ENCODE data around the gene PHLDA3. TPM values are rescaled to one million over a fixed set of nuclear protein-coding genes. Genes with fewer than 3 reads are reported as not detected.

The PHLDA3 gene
- total RNA-seq, 2 experiments from 2014 or later, result 2.2 to 3.5 TPM

- no peaks in the 10 kb centered on the region for H3K9me3 Mint-ChIP-seq (ENCODE audit: low read depth)
- CTCF ChIA-PET, result interaction anchor here (0.6 to 5.5 kb wide), 14 partner anchors 12 to 98 kb away, joined by 3 to 75 read pairs (median 8); partner anchors contain the start of genes CSRP1 and PHLDA3
- DNase-seq (no peak), ATAC-seq (no peak)
- H3K27ac Mint-ChIP-seq, result no peak overlapping the region
- no peak overlapping the region for H3K4me3 Mint-ChIP-seq
- H3K36me3 Mint-ChIP-seq (ENCODE audit: low read depth), result no peaks in the 10 kb centered on the region
- POLR2A ChIA-PET, result interaction anchor here (0.6 kb wide), 1 partner anchor 8 kb away, joined by 4 read pairs; no protein-coding TSS in a partner anchor
- intact Hi-C loops (cut with DNase I, micrococcal nuclease), result loop anchor here (1.0 kb wide), 2 partner anchors 32 to 64 kb away; no protein-coding TSS in a partner anchor
- H3K4me1 Mint-ChIP-seq, result peaks cover 18% of the 10 kb centered on the region
- H3K27me3 Mint-ChIP-seq, result peaks cover 10% of the 10 kb centered on the region
These were observed 20.0 kb downstream of the PHLDA3 start for GRCh38 chr1:201448990-201449389.

- CTCF ChIA-PET, result interaction anchor here (0.6 to 5.5 kb wide), 26 partner anchors 9 to 715 kb away, joined by 3 to 75 read pairs (median 4); partner anchors contain the start of genes CSRP1 and PHLDA3
- Mint-ChIP-seq H3K27ac (no peak overlapping the region), H3K36me3 (ENCODE audit: low read depth) (no peaks in the 10 kb centered on the region), H3K9me3 (ENCODE audit: low read depth) (no peaks in the 10 kb centered on the region), H3K4me3 (no peak overlapping the region), H3K27me3 (peaks cover 9% of the 10 kb centered on the region), H3K4me1 (peaks cover 11% of the 10 kb centered on the region)
- intact Hi-C loops (cut with DNase I, micrococcal nuclease), result loop anchor here (1.0 kb wide), 2 partner anchors 33 to 65 kb away; no protein-coding TSS in a partner anchor
- POLR2A ChIA-PET, result interaction anchor here (0.5 kb wide), 1 partner anchor 35 kb away, joined by 3 read pairs; no protein-coding TSS in a partner anchor
- peak; percentile 85 for DNase-seq
- ATAC-seq, result peak; percentile 98
These were observed 20.8 kb downstream of the PHLDA3 start for GRCh38 chr1:201447903-201448871.

- no peaks in the 10 kb centered on the region for H3K9me3 Mint-ChIP-seq (ENCODE audit: low read depth)
- ATAC-seq, result no peak
- no peak for DNase-seq
- intact Hi-C loops (cut with DNase I, micrococcal nuclease), result no loop called here
- H3K27me3 Mint-ChIP-seq, result no peaks in the 10 kb centered on the region
- H3K4me3 Mint-ChIP-seq, result no peak overlapping the region
- H3K36me3 Mint-ChIP-seq (ENCODE audit: low read depth), result no peaks in the 10 kb centered on the region
- H3K27ac Mint-ChIP-seq, result no peak overlapping the region
- ChIA-PET POLR2A (no interaction called here), CTCF (interaction anchor here (1.0 to 5.5 kb wide), 4 partner anchors 36 to 69 kb away, joined by 5 to 75 read pairs (median 36); no protein-coding TSS in a partner anchor)
- peaks cover 7% of the 10 kb centered on the region for H3K4me1 Mint-ChIP-seq
These were observed 23.7 kb downstream of the PHLDA3 start for GRCh38 chr1:201445310-201445709.

GRCh38 chr1:201444792-201445191 is 24.2 kb downstream of the PHLDA3 start:
- Mint-ChIP-seq H3K4me1 (peaks cover 7% of the 10 kb centered on the region), H3K27me3 (peaks cover under 1% of the 10 kb centered on the region), H3K27ac (no peak overlapping the region), H3K36me3 (ENCODE audit: low read depth) (peaks cover 1% of the 10 kb centered on the region), H3K4me3 (no peak overlapping the region), H3K9me3 (ENCODE audit: low read depth) (no peaks in the 10 kb centered on the region)
- CTCF ChIA-PET, result interaction anchor here (0.8 to 1.1 kb wide), 3 partner anchors 9 to 69 kb away, joined by 3 to 6 read pairs (median 5); no protein-coding TSS in a partner anchor
- ATAC-seq (no peak), DNase-seq (no peak)
- POLR2A ChIA-PET, result no interaction called here
- intact Hi-C loops (cut with DNase I, micrococcal nuclease), result no loop called here

- CTCF ChIA-PET, result no interaction called here
- no peak for ATAC-seq
- DNase-seq, result no peak
- POLR2A ChIA-PET, result interaction anchor here (0.8 kb wide), 1 partner anchor 736 kb away, joined by 8 read pairs; no protein-coding TSS in a partner anchor
- Mint-ChIP-seq H3K9me3 (ENCODE audit: low read depth) (no peaks in the 10 kb centered on the region), H3K36me3 (ENCODE audit: low read depth) (peaks cover 2% of the 10 kb centered on the region), H3K27me3 (peaks cover 3% of the 10 kb centered on the region), H3K4me1 (peaks cover 7% of the 10 kb centered on the region), H3K4me3 (no peak overlapping the region), H3K27ac (no peak overlapping the region)
- intact Hi-C loops (cut with DNase I, micrococcal nuclease), result no loop called here
These were observed 25.2 kb downstream of the PHLDA3 start for GRCh38 chr1:201443747-201444146.

- H3K4me3 Mint-ChIP-seq, result no peak overlapping the region
- DNase-seq (no peak), ATAC-seq (no peak)
- peaks cover 6% of the 10 kb centered on the region for H3K4me1 Mint-ChIP-seq
- H3K27ac Mint-ChIP-seq, result no peak overlapping the region
- intact Hi-C loops (cut with DNase I, micrococcal nuclease), result no loop called here
- ChIA-PET CTCF (interaction anchor here (0.6 to 2.9 kb wide), 5 partner anchors 11 to 455 kb away, joined by 4 to 27 read pairs (median 19); no protein-coding TSS in a partner anchor), POLR2A (no interaction called here)
- H3K9me3 Mint-ChIP-seq (ENCODE audit: low read depth), result no peaks in the 10 kb centered on the region
- H3K36me3 Mint-ChIP-seq (ENCODE audit: low read depth), result peaks cover 2% of the 10 kb centered on the region
- peaks cover 8% of the 10 kb centered on the region for H3K27me3 Mint-ChIP-seq
These were observed 32.0 kb downstream of the PHLDA3 start for GRCh38 chr1:201436969-201437368.

- ChIA-PET POLR2A (no interaction called here), CTCF (interaction anchor here (0.6 to 2.9 kb wide), 15 partner anchors 10 to 454 kb away, joined by 3 to 27 read pairs (median 6); partner anchors contain the start of gene CSRP1)
- DNase-seq, result no peak
- no peak overlapping the region for H3K4me3 Mint-ChIP-seq
- H3K36me3 Mint-ChIP-seq (ENCODE audit: low read depth), result peaks cover 2% of the 10 kb centered on the region
- intact Hi-C loops (cut with DNase I, micrococcal nuclease), result no loop called here
- H3K9me3 Mint-ChIP-seq (ENCODE audit: low read depth), result no peaks in the 10 kb centered on the region
- no peak overlapping the region for H3K27ac Mint-ChIP-seq
- ATAC-seq, result no peak
- H3K4me1 Mint-ChIP-seq, result peaks cover 6% of the 10 kb centered on the region
- H3K27me3 Mint-ChIP-seq, result peaks cover 8% of the 10 kb centered on the region
These were observed 32.6 kb downstream of the PHLDA3 start for GRCh38 chr1:201436393-201436792.

DNA sequence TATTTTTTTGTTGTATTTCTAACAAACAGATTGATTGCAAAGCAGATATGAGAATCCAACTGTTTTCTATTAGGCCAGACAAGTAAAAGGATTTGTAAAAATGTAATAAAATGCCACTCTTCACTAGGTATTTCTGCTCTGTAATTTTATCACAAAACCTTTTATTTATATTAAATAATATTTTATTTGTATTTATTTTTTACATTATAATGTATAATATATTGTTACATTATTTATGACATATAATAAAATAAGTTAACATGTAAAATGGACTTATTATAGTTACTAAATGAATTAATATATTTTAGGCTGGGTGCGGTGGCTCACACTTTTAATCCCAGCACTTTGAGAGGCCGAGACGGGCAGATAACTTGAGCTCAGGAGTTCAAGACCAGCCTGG is 34.7 kb downstream of the PHLDA3 start:
- Mint-ChIP-seq H3K9me3 (ENCODE audit: low read depth) (no peaks in the 10 kb centered on the region), H3K4me1 (peaks cover 6% of the 10 kb centered on the region), H3K27ac (no peak overlapping the region), H3K36me3 (ENCODE audit: low read depth) (no peaks in the 10 kb centered on the region), H3K27me3 (peaks cover 11% of the 10 kb centered on the region), H3K4me3 (no peak overlapping the region)
- intact Hi-C loops (cut with DNase I, micrococcal nuclease), result loop anchor here in 1 of 2 experiments (2.0 kb wide), 1 partner anchor 79 kb away; no protein-coding TSS in a partner anchor
- ATAC-seq (no peak), DNase-seq (no peak)
- CTCF ChIA-PET, result interaction anchor here (1.2 to 2.9 kb wide), 6 partner anchors 20 to 96 kb away, joined by 3 to 27 read pairs (median 4); no protein-coding TSS in a partner anchor
- POLR2A ChIA-PET, result no interaction called here

DNA sequence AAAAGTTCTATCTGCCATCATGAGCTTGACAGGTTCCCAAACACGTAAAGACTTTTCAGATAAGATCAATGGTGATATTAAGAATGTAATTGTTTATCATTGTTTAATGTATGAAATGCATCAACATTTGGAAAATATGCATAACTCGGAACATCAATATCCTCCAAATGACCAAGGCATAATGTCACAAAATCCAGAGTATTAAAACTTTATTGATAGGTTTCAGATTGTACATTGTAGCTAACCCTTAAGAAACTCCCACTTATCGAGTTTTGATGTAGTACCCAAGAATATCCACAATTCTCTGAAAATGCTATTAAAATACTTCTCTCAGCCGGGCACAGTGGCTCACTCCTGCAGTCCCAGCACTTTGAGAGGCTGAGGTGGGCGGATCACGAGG is 35.4 kb downstream of the PHLDA3 start:
- Mint-ChIP-seq H3K36me3 (ENCODE audit: low read depth) (no peaks in the 10 kb centered on the region), H3K27me3 (peaks cover 11% of the 10 kb centered on the region), H3K4me3 (no peak overlapping the region), H3K9me3 (ENCODE audit: low read depth) (no peaks in the 10 kb centered on the region), H3K27ac (no peak overlapping the region), H3K4me1 (peaks cover 6% of the 10 kb centered on the region)
- no peak for ATAC-seq
- intact Hi-C loops (cut with DNase I, micrococcal nuclease), result loop anchor here in 1 of 2 experiments (2.0 kb wide), 1 partner anchor 79 kb away; no protein-coding TSS in a partner anchor
- ChIA-PET POLR2A (no interaction called here), CTCF (interaction anchor here (1.0 to 1.5 kb wide), 5 partner anchors 29 to 97 kb away, joined by 3 to 4 read pairs (median 3); no protein-coding TSS in a partner anchor)
- no peak for DNase-seq

DNA sequence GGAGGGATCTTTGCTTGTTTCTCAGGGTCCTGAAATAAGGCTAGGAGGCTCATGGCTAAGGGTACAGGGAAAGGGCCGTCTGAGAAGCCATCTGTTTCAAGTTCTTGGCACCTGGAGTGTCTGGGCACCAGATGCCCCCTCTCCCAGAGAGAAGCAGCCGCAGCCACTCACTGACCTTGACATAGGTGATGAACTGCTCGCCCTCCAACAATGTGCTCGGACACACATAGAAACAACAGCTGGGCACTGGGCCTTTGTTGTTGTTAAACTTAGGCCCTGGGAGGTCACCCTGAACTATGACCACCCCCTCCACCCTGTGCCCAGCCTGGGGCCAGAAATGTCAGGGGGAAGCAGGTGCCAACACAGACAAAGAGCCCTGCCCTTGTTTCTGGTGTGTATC is 38.2 kb downstream of the PHLDA3 start:
- Mint-ChIP-seq H3K27me3 (peaks cover 8% of the 10 kb centered on the region), H3K9me3 (ENCODE audit: low read depth) (no peaks in the 10 kb centered on the region), H3K36me3 (ENCODE audit: low read depth) (no peaks in the 10 kb centered on the region), H3K27ac (no peak overlapping the region), H3K4me3 (no peak overlapping the region), H3K4me1 (peaks cover 3% of the 10 kb centered on the region)
- ChIA-PET CTCF (no interaction called here), POLR2A (no interaction called here)
- ATAC-seq (no peak), DNase-seq (no peak)
- intact Hi-C loops (cut with DNase I, micrococcal nuclease), result no loop called here

DNA sequence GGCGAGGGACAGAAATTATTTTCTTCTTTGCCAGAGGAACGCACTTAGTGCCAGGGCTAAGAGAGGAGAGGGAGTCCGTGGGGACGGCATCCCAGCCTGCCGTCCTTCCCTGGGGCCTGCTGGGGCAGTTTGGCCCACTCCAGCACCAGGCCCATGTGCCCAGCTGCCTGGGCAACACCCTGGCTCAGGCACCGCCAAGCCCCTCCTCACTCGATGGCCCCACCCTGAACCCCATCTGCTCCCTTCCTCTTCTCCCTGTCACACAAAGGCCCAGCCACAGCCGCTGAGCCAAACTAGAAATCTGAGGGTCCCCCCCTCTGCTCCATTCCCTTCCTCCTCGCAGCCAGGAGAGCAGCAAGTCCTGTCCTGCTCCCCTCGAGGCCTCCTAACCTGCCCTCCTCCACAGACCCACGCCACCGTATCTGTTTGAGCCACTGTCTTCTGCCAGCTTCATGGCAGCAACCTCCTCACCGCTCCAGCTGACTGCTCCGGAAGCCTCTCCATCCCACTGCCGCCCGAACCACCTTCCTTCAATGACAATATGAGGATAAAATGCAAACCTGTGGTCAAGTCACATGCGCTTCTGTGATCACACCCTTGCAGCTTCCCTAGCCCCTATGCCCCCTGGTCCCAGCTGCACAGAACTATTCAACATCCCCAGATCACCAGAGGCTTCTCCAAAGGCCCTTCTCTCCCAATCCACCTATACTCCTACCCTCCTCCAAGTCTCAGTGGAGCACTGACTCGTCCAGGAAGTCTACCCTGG is 39.1 kb downstream of the PHLDA3 start:
- no peak overlapping the region for H3K4me3 Mint-ChIP-seq
- no peak for ATAC-seq
- CTCF ChIA-PET, result no interaction called here
- intact Hi-C loops (cut with DNase I, micrococcal nuclease), result no loop called here
- H3K27ac Mint-ChIP-seq, result no peak overlapping the region
- no peaks in the 10 kb centered on the region for H3K36me3 Mint-ChIP-seq (ENCODE audit: low read depth)
- no peaks in the 10 kb centered on the region for H3K9me3 Mint-ChIP-seq (ENCODE audit: low read depth)
- peaks cover 8% of the 10 kb centered on the region for H3K27me3 Mint-ChIP-seq
- no peak for DNase-seq
- H3K4me1 Mint-ChIP-seq, result no peaks in the 10 kb centered on the region
- POLR2A ChIA-PET, result no interaction called here

Measured in activated CD4-positive, alpha-beta T cell treated with anti-CD3 and anti-CD28 coated beads for 36 hours (primary cell).